Measurements from ENCODE around the gene CASKIN2. TPM values are rescaled to one million over a fixed set of nuclear protein-coding genes. Genes with fewer than 3 reads are reported as not detected.

The CASKIN2 gene
- total and polyA plus RNA-seq, 10 of the 15 experiments (the other 5 are each of a cell fraction or from before 2014, with no cell fraction given): 0.02 to 2.7 (median 0.44) TPM; not detected in 1

- TF ChIP-seq E2F8 (IDR thresholded peaks at IDR 0.05; ENCODE audit: low read depth, partially characterized antibody) (no peak), NKRF (conservative IDR thresholded peaks at IDR 0.05) (no peak), NR2C1 (IDR thresholded peaks at IDR 0.05) (no peak), PRDM15 (CRISPR knock-in tag; IDR thresholded peaks at IDR 0.05) (no peak), CHD4 (IDR thresholded peaks at IDR 0.05) (no peak), ZNF622 (IDR thresholded peaks at IDR 0.05) (no peak), NFYB (IDR thresholded peaks at IDR 0.05; ENCODE audit: insufficient read depth, low read depth, low read length) (no peak), CBX5 (IDR thresholded peaks at IDR 0.05; ENCODE audit: low read depth) (no peak), TARDBP (IDR thresholded peaks at IDR 0.05; ENCODE audit: borderline replicate concordance) (no peak), BHLHE40 (IDR thresholded peaks at IDR 0.05; ENCODE audit: borderline replicate concordance in 1 of 2, low read depth in 2 of 2, low read length in 1 of 2) (no peak), BACH1 (IDR thresholded peaks at IDR 0.05; ENCODE audit: borderline replicate concordance) (no peak)
Measured at GRCh38 chr17:75536366-75536765, 21.0 kb upstream of the CASKIN2 start (continued).

All from GM12878 (cell line).